ENCODE measurements around the gene SOX9. TPM values are rescaled to one million over a fixed set of nuclear protein-coding genes. Genes with fewer than 3 reads are reported as not detected.

Gene SOX9
- total RNA-seq, 4 donors from 2014 or later = 16.1 to 40.0 (median 33.1) TPM

- no peak overlapping the region for H3K4me3 ChIP-seq
- H3K27ac ChIP-seq = no peak overlapping the region
- no peaks in the 10 kb centered on the region for H3K4me1 ChIP-seq
- TF ChIP-seq POLR2A (IDR thresholded peaks at IDR 0.05) (no peak), CTCF (IDR thresholded peaks at IDR 0.05) (no peak)
- no peaks in the 10 kb centered on the region for H3K9me3 ChIP-seq
- no peaks in the 10 kb centered on the region for H3K27me3 ChIP-seq
- no peaks in the 10 kb centered on the region for H3K36me3 ChIP-seq
- no peak for DNase-seq
Observed at GRCh38 chr17:72165192-72165866, 44.5 kb downstream of the SOX9 start.

DNA sequence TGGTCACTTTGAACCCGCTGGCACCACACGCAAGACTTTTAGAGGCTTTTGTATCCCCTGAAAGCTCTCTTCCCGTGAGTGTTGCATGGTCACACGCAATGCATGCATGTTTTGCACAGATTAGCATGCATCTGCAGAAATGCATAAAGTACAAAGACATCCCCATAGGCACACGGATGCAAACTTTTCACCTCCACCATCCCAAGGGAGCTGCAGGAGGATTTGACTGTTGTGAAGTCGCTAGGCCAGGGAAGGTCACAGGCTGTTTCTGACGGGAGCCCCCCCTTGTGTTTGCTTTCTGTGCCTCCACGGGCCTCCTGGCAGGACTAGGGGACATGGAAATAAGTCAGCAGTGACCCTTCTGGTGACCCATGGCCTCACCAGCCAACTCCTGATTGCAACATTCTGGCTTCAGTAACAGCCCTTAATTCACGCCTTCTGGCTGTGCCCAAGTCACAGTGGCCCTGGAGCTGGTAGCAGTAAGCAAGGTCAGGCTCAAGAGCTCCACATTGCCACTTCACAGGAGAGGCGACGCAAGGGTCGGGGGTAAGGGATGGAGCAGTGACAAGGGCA lies 45.1 kb downstream of the SOX9 start:
- H3K9me3 ChIP-seq = no peaks in the 10 kb centered on the region
- H3K36me3 ChIP-seq = no peaks in the 10 kb centered on the region
- no peak for TF ChIP-seq CTCF (IDR thresholded peaks at IDR 0.05)
- H3K27me3 ChIP-seq = no peaks in the 10 kb centered on the region
- H3K4me1 ChIP-seq = no peaks in the 10 kb centered on the region
- H3K4me3 ChIP-seq = no peak overlapping the region
- no peak for DNase-seq
- H3K27ac ChIP-seq = no peak overlapping the region

GRCh38 chr17:72167593-72167992 lies 46.8 kb downstream of the SOX9 start:
- Histone ChIP-seq H3K36me3 (no peaks in the 10 kb centered on the region), H3K4me3 (no peak overlapping the region), H3K27me3 (no peaks in the 10 kb centered on the region), H3K27ac (no peak overlapping the region), H3K4me1 (no peaks in the 10 kb centered on the region), H3K9me3 (no peaks in the 10 kb centered on the region)
- no peak for TF ChIP-seq POLR2A (IDR thresholded peaks at IDR 0.05)
- no peak for TF ChIP-seq CTCF (IDR thresholded peaks at IDR 0.05)
- DNase-seq = no peak

GRCh38 chr17:72169823-72170222 lies 49.0 kb downstream of the SOX9 start:
- Histone ChIP-seq H3K9me3 (no peaks in the 10 kb centered on the region), H3K27ac (no peak overlapping the region), H3K4me1 (no peaks in the 10 kb centered on the region), H3K4me3 (no peak overlapping the region), H3K27me3 (no peaks in the 10 kb centered on the region), H3K36me3 (no peaks in the 10 kb centered on the region)
- no peak for DNase-seq
- TF ChIP-seq POLR2A (IDR thresholded peaks at IDR 0.05) (no peak), CTCF (IDR thresholded peaks at IDR 0.05) (no peak)

DNA sequence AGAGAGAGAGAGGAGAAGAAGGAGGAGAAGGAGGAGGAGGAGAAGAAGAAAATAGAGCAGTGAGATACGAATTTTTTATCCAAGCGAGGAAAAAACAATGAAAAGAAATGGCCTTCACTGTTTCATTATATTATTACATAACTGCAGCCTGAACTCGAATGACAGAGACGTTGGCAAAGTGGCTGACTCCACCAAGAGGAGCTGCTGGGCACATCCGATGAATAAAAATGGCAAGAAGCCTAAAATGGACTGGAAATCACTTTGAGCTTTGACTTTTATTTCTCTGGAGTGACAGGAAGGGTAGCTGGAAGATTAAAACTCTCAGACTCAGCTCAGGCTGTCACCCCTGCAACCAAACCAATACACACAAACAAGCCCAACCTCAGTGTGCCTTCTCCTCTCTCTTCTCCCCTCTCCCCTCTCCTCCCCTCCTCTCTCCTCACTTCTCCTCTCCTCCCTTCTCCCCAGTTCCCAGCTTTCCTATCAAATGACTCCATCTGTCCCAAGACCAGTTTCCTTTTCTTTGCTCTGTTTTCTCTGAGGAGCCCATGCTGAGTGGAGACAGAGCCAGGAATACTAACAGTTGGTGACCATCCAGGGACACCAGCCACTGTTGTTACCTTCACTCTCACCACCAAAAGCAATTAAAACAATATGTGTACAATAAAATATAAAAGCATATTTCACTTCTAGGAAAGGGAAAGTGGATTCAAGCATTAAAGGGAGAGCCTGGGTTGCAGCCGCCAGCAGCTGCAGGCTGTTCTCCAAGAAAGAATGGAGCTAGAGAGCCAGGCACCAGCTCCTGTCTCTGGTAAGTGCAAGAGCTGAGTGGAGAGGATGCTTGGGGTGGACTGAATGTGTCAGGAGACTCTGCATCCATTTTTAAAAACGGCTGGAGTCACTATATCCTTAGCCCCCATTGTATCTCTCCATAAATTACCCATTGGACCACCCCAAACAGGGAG lies 51.2 kb downstream of the SOX9 start:
- TF ChIP-seq CTCF (IDR thresholded peaks at IDR 0.05) = no peak
- Histone ChIP-seq H3K27me3 (no peaks in the 10 kb centered on the region), H3K9me3 (no peaks in the 10 kb centered on the region), H3K27ac (no peak overlapping the region), H3K36me3 (no peaks in the 10 kb centered on the region), H3K4me3 (no peak overlapping the region), H3K4me1 (no peaks in the 10 kb centered on the region)
- DNase-seq = no peak

All from Peyer's patch (tissue), 4 donors.